GM21423 (cell line): ENCODE data around the gene GSG1.
"Not testable (repeated sequence)": the region's sequence is repeated elsewhere in the genome, so short reads cannot be mapped to it uniquely, and the experiment has no call there.

Source experiments
- ATAC-seq: cut with Tn5 transposase; IDR thresholded peaks from one replicate; pipeline ENCODE4 v1.9.1; 2021; ENCODE audit warnings: mild to moderate bottlenecking, moderate library complexity; ENCODE audit not compliant: unreplicated experiment

GSG1 gene

GRCh38 chr12:13066459-13066858, 37.0 kb downstream of the GSG1 start:
- no peak for ATAC-seq

DNA sequence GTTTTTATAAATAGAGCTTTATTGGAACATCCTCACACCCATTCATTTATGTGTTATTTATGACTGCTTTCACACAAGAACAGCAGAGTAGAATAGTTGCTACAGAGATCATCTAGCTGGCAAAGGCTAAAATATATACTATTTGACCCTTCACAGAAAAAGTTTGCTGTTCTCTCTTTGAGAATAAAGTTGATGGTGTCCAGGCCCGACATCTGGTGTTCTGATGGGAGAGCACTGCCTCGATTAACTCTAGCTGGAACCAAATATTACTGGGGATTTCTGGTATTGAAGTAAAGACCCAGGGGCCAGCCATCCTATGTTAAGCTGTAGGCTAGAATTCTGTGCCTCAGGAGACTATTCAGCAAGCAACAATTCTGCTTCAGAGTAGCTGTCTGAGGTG, 37.5 kb downstream of the GSG1 start:
- no peak for ATAC-seq

DNA sequence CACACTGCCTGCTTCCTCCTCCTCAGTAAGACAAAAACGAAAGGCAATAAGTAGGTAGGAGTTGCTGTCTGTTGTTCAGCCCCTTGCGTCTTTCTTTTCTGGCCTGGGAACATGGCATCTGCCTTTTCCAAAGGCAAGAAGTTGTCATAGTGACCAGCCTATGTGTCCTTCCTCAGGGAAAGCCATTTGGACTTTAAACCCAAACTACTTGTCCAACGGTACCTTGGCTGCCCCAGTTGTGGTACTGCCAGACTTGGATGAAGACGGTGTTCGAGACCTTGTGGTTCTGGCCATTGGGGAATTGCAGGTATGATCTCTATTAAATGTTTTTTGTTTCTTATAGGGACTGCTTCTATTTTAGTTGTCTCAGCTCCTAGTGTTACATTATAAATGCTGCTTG, 40.8 kb downstream of the GSG1 start:
- ATAC-seq = no peak

DNA sequence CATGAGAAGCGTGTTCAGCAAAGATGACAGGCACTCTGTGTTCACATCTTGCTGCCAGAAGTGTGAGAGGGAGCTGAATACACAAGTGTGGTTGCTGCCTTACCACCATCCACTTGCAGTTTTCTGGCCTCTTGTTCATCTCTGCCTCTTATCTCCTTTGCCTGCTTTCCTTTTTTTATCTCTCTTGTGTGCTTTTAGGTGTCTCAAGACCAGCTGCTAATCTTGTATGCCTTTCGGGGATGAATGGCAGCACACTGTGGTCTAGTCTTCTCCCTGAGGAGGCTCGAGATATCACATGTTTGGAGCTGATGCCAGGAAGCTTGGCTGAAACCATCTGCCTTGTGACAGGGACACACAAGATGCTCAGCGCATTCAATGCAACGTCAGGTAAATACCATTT, 42.1 kb downstream of the GSG1 start:
- no peak for ATAC-seq

DNA sequence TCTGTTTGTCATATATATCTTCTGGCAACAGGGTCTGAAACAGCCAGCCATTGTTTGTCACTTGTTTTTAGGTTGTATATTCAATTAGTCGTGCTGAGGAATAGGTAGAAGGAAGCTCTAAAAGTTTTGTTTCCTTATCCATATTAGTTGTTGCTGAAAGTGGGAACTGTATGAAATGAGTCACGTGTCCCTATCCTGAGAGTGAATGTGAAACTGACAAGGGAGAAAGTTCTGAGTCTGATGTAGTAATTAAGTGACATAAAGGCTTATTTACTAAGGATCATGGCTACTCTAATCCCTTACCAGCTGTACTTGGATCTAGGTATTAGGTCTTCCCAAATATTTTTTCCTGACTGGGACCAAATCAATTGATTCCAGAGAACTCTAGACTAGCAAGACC, 42.9 kb downstream of the GSG1 start:
- ATAC-seq = no peak

- ATAC-seq = not testable (repeated sequence)
Observed at GRCh38 chr12:13053617-13054016, 49.9 kb downstream of the GSG1 start.

GRCh38 chr12:13052421-13052820, 51.0 kb downstream of the GSG1 start:
- ATAC-seq = no peak

- ATAC-seq = no peak
Observed at GRCh38 chr12:13049816-13050215, 53.7 kb downstream of the GSG1 start.

DNA sequence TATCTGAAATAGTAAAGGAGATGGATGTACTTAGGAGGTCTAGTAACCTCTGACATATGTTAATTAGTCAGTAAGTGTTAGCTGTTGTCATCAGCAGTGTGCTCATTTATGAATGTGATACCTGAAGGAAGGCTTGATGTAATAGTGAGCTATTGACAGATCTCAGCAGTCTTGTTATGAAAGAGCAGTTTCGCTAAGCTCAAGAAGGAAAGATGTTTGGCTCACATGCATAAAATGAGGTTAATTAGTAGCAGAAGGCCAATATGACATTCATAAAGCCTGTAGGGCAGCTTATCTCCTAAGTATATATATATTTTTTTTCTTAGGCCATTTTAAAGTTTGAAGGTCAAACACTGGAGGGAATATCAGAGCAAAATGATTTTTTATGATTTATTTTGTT, 56.5 kb downstream of the GSG1 start:
- no peak for ATAC-seq

GRCh38 chr12:13045816-13046215, 57.7 kb downstream of the GSG1 start:
- no peak for ATAC-seq

DNA sequence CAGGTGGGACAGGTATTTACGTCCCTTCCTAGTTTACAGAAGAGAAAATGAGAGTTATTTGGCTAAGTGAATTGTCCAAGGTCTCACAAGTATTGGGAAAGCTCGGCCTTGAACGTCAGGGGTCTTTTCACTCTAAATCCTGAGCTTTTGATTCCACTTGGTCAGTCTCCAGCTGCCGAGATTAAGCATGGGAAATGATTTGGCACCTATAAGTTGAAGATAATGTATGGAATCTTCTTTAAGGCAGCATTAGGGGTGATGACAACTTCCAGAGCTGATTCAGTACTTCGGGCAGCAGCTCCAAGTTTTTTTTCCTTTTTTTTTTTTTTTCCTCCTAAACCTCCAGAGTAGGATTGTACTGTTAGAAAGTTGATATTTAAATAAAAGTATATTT, 58.6 kb downstream of the GSG1 start:
- ATAC-seq = no peak

DNA sequence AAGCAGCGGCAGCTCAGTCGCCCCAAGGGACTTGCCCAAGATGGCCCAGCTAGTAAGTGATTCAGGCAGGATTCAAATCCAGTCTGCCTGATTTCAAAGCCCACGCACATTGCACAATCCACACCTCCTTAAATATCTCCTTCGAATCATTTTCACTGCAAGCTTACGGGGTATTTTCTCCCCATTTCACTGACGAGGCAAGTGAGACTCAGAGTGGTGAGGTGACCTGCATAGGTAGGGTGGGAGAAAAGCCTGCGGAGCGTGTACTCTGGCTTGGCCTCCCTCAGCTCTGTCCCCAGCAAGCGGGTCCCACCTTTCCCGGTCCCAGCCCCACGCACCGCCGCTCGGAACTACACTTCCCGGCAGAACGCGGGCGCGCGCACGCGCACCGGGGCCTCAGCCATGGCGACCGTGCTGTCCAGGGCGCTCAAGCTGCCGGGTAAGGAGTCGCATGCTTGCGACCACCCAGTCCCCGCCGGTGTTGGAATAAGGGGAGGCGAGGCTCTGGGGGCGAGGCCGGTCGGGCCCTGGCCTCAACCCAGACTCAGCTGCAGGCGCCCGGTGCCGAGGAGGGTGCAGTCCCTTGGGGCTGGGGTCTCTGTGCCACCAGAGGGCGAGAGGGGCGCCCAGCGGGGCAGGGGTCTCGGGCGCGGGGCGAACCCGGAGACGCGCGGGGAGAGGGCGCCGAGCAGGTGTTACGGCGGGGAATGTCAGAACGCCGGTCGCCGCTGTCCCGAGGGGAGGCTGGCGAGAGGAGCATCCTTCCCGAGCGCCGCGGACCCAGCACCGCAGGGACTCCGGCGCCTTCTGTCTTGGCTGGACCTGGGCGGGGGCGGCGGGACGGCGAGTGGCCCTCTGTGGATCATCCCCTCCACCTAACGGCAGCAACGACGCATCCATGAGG, 59.2 kb downstream of the GSG1 start, which contains the start of gene FAM234B:
FAM234B (plus strand) TSS at position 380 of the 904 bp plus-strand sequence; CDS start at position 403, 23 bp downstream.
- ATAC-seq = peak; percentile 92

DNA sequence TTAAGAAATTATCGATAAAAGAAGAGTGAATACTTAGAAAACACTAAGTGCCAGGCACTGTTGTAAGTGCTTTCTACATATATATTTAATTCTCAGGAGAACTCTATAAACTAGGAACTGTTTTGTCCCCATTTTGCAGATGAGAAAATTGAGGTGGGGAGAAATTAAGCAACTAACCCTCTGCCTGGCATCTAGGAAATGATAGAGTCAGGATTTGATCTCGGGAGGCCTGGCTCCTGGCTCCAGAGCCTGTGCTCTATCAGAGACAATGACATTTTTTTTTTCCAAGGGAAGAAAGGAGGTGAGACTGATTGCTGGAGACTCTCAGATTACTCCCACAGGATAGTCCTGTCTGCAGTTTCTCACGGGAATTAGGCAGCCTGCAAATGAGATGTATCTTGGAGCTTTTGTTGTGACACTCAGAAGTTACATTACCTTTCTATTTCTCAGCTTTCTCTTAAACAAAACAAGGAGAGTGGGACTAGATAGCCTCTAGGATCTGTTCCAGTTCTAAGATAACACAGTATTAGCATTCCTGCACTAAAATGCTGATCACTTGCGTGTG, 60.7 kb downstream of the GSG1 start:
- no peak for ATAC-seq

- ATAC-seq = no peak
Observed at GRCh38 chr12:13041224-13041623, 62.2 kb downstream of the GSG1 start.

DNA sequence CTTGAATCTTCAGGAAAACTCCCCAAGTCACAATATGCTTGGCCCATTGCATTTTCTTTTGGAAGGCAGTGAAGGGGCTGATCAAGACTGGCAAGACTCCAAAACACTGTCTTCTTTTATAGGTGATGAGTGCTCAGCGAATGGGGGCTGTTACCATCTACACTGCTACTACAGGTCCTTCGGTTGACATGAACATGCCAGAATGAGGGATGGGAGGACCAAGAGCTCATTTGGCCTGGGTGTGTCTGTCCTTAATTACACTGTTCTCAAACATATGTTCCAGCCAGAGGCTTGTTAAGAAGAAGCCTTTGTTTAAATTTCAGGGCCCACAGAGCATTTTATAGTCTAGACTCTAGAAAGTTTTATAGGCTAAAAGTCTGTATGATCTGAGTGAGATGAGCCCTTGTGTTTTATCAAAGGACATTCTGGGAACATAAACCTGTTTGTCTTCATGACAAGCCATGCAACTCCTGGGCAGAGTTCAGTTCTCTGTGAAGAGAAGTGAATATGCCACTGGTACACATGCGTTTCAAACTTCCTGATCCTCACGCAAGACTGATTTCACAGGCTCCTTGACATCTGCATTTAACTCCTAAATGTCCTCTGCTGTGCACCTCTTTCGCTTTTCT, 64.0 kb downstream of the GSG1 start:
- ATAC-seq = no peak

DNA sequence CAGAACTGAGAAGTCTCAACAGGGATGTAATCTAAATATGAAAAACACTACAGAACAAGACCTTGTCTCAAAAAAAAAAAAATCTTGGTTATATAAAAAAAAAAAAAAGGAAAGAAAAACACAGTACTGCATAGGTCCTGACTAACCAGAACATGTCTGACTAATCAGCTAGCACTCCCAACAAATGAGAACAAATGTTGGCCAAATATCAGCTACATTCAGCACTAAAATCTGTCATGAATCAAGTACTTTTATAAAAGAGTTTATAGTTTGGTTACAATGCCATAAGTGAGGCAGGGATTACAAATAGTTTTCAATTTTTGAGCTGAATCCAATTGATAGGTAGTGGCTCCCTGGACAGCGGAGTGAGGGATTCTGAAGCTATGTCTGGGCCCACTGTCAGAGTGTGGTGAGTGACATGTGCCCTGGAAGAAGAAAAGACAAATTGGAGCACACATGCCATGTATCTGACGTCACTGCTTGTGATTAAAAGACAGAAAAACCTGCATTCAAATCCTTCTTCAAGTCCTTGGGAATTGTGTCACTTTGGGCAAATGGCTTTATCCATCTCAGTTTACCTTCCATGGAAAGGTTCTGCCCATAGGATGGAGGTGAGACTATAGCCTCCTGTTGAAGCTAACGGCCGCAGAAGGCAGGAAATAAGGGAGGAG, 64.8 kb downstream of the GSG1 start:
- ATAC-seq = no peak

- ATAC-seq = no peak
Observed at GRCh38 chr12:13036881-13037280, 66.6 kb downstream of the GSG1 start.

DNA sequence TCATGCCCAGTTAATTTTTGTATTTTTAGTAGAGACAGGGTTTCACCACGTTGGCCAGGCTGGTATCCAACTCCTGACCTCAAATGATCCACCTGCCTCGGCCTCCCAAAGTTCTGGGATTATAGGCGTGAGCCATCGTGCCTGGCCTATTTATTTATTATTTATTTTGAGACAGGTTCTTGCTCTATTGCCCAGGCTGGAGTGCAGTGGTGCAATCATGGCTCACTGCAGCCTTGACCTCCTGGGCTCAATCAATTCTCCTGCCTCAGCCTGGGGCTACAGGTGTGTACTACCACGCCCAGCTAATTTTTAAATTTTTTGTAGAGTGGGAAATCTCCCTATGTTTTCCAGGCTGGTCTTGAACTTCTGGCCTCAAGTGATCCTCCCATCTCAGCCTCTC, 68.1 kb downstream of the GSG1 start:
- ATAC-seq = not testable (repeated sequence)
